ENCODE measurements around the gene ETV7.

- TF ChIP-seq GLIS3 (CRISPR knock-in tag; IDR thresholded peaks at IDR 0.05) (no peak), ARNTL (CRISPR knock-in tag; IDR thresholded peaks at IDR 0.05; ENCODE audit: borderline replicate concordance, low read depth) (no peak), BACH2 (CRISPR knock-in tag; IDR thresholded peaks at IDR 0.05; ENCODE audit: borderline replicate concordance) (no peak), ZNF565 (CRISPR knock-in tag; conservative IDR thresholded peaks at IDR 0.05; ENCODE audit: low read depth) (no peak), OSR1 (CRISPR knock-in tag; IDR thresholded peaks at IDR 0.05) (no peak), PATZ1 (CRISPR knock-in tag; IDR thresholded peaks at IDR 0.05; ENCODE audit: borderline replicate concordance) (no peak), ISL1 (CRISPR knock-in tag; IDR thresholded peaks at IDR 0.05) (no peak), ZFP3 (CRISPR knock-in tag; IDR thresholded peaks at IDR 0.05) (no peak), RARB (CRISPR knock-in tag; IDR thresholded peaks at IDR 0.05) (no peak)
Observed at GRCh38 chr6:36317623-36318022, 69.8 kb downstream of the ETV7 start.
